ENCODE data around the gene IL6.

DNA sequence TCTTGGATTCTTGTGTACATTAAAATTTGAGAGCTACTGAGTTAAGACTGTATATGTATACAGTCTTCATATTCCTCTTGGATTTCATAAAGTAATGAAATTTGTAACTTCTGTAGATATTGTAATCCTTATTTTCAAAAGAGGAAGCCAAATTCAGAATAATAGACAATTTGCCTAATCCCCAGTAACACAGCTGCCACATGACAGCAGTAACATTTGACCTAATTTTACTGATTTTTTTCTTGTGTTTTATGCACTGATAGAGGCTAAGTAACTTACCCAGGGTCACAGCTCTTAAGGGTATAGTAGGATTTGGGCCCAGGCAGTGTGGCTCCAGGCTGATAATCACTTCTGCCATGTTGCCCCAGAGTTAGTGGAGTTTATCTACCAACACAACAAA, 40.4 kb upstream of the IL6 start:
- TF ChIP-seq JUND (IDR thresholded peaks at IDR 0.05; ENCODE audit: borderline replicate concordance, low read depth, low read length) (no peak), JUND (tag; IDR thresholded peaks at IDR 0.05; ENCODE audit: borderline replicate concordance, low read depth, low read length) (no peak), DNMT1 (IDR thresholded peaks at IDR 0.05) (no peak), RAD51 (IDR thresholded peaks at IDR 0.05; ENCODE audit: borderline replicate concordance, low read depth) (no peak), TAF1 (IDR thresholded peaks at IDR 0.05; ENCODE audit: control insufficient read depth, extremely low read depth, insufficient read depth, low read length, severe bottlenecking) (no peak)
